Gastroesophageal sphincter (tissue), 4 donors: Measurements from ENCODE around the gene DGKK. TPM values are rescaled to one million over a fixed set of nuclear protein-coding genes. Genes with fewer than 3 reads are reported as not detected.

ENCODE experiments used
- ATAC-seq: fragments of 150-250 bp; one replicate; pipeline ENCODE4 v1.9.1; 2016; ENCODE audit warnings: mild to moderate bottlenecking, moderate library complexity
- H3K27ac ChIP-seq, 4 donors: fragments of 200-600 bp; sonication (generic) in 3 of 4; 1 replicate in 3 of 4; 2 replicates in 1 of 4; pipeline ENCODE4 v1.5.1; 2016 to 2019
- H3K27me3 ChIP-seq: fragments of 200-600 bp; sonication (generic); one replicate; pipeline ENCODE4 v1.5.1; 2019
- H3K36me3 ChIP-seq, 2 donors: fragments of 200-600 bp; sonication (generic); one replicate each; pipeline ENCODE4 v1.5.1; 2019; ENCODE audit warnings: control low read depth in 1 of 2
- H3K4me1 ChIP-seq, 3 donors: fragments of 200-600 bp; sonication (generic); 1 replicate in 2 of 3; 2 replicates in 1 of 3; pipeline ENCODE4 v1.5.1; 2016 to 2019; ENCODE audit warnings: control low read depth in 2 of 3
- H3K4me3 ChIP-seq, 2 donors: fragments of 200-600 bp; sonication (generic); one replicate each; pipeline ENCODE4 v1.5.1; 2019; ENCODE audit warnings: mild to moderate bottlenecking in 1 of 2, moderate library complexity in 1 of 2
- H3K9me3 ChIP-seq, 3 donors: fragments of 200-600 bp; sonication (generic); one replicate each; pipeline ENCODE4 v1.5.1; 2017 to 2019; ENCODE audit warnings: control low read depth in 2 of 3
- CTCF ChIP-seq, 4 experiments: fragments of 200-600 bp in 2 of 4; fragments of 450-650 bp in 2 of 4; sonication (generic) in 1 of 4; IDR thresholded peaks; one replicate each; pipeline ENCODE4 v1.5.1; 2017 to 2019; ENCODE audit warnings: antibody characterized with exemption in 4 of 4, mild to moderate bottlenecking in 2 of 4, moderate library complexity in 2 of 4
- EP300 ChIP-seq: sonication (generic); formaldehyde crosslinking; IDR thresholded peaks from one replicate; pipeline ENCODE4 v1.6.1; 2017; ENCODE audit warnings: antibody characterized with exemption, mild to moderate bottlenecking
- POLR2A ChIP-seq, 2 donors: fragments of 450-650 bp; IDR thresholded peaks; one replicate each; pipeline ENCODE4 v1.6.1; 2017; ENCODE audit warnings: antibody characterized with exemption in 2 of 2, mild to moderate bottlenecking in 2 of 2, moderate library complexity in 1 of 2
- POLR2AphosphoS5 ChIP-seq: sonication (generic); formaldehyde crosslinking; IDR thresholded peaks from one replicate; pipeline ENCODE4 v1.6.1; 2017; ENCODE audit warnings: antibody characterized with exemption
- WGBS, 2 donors: methylation state at CpG; one replicate each; pipeline ENCODE4 v1.1.5; 2018; ENCODE audit warnings: low coverage in 1 of 2; 5-methylcytosine and 5-hydroxymethylcytosine counted together
- total RNA-seq, 4 donors: library from RNA; depleted of rRNA; stranded (reverse); fragments of >200 nt; gene quantifications; one replicate each; pipeline ENCODE4 v1.1.0, GENCODE V29; 2016

Gene DGKK
- total RNA-seq, 4 donors from 2014 or later = 0.04 TPM; not detected in 3

GRCh38 chrX:50327235-50327634 lies 143.4 kb downstream of the DGKK start:
- Histone ChIP-seq H3K27ac (no peak overlapping the region), H3K9me3 (no peaks in the 10 kb centered on the region), H3K4me3 (no peak overlapping the region), H3K36me3 (no peaks in the 10 kb centered on the region), H3K27me3 (no peaks in the 10 kb centered on the region), H3K4me1 (no peaks in the 10 kb centered on the region)
- WGBS, 2 donors = 63 to 86% methylated on average over 2 of the region's 2 CpGs
- ATAC-seq = no peak
- TF ChIP-seq POLR2AphosphoS5 = no peak
- no peak for TF ChIP-seq POLR2A (IDR thresholded peaks at IDR 0.05)
- TF ChIP-seq EP300 = no peak
- TF ChIP-seq CTCF (IDR thresholded peaks at IDR 0.05) = no peak
